Endothelial cell of umbilical vein (primary cell): ENCODE data around the gene CD44. TPM values are rescaled to one million over a fixed set of nuclear protein-coding genes. Genes with fewer than 3 reads are reported as not detected.
A peak's percentile ranks its signal among the peaks of the same experiment; 100 is the strongest.

Experiments
- BruUV-seq: library from RNA; stranded (reverse); fragments of 400-500 nt; replicated peaks from 2 replicates; lab custom pipeline; 2021; lab: Mats Ljungman, UMichigan
- CTCF ChIA-PET: fragments of 300-600, 350-600 bp; sonication (Branson Sonifier 250); formaldehyde crosslinking; loops from one replicate; lab custom pipeline; 2021; ENCODE audit warnings: antibody characterized with exemption, inconsistent platforms; lab: Charles Lee
- POLR2A ChIA-PET: fragments of 300-600, 350-600 bp; sonication (Branson Sonifier 250); formaldehyde crosslinking; loops from one replicate; lab custom pipeline; 2021; ENCODE audit warnings: antibody characterized with exemption, inconsistent platforms; lab: Charles Lee
- DNase-seq: peaks from one replicate; pipeline ENCODE4 v3.0.0-alpha.2; 2011; ENCODE audit warnings: low read depth, low spot score
- FAIRE-seq: peaks from 2 replicates; lab custom pipeline; 2011; peaks lifted over from hg19 to GRCh38; lab: Jason Lieb, UNC
- H2AFZ ChIP-seq: 2 replicates; pipeline ENCODE4 v1.6.0; 2012; ENCODE audit warnings: low read depth, low read length, control low read depth, inconsistent platforms
- H3K27ac ChIP-seq: 2 replicates; pipeline ENCODE4 v1.5.1; 2011; ENCODE audit warnings: low read depth, mild to moderate bottlenecking, control low read depth, low read length, moderate library complexity; ENCODE audit not compliant: insufficient read depth
- H3K27me3 ChIP-seq, 2 experiments: 2 replicates each; pipeline versions ENCODE4 v1.6.0 to v1.6.1; 2011; ENCODE audit warnings: low read length in 2 of 2, mixed read lengths in 1 of 2; ENCODE audit not compliant: control insufficient read depth in 2 of 2, insufficient read depth in 2 of 2
- H3K36me3 ChIP-seq, 2 experiments: 2 replicates in 1 of 2; 3 replicates in 1 of 2; pipeline ENCODE4 v1.5.1; 2011; ENCODE audit warnings: low read length in 2 of 2, mild to moderate bottlenecking in 1 of 2, moderate library complexity in 1 of 2; ENCODE audit not compliant: control insufficient read depth in 2 of 2, insufficient read depth in 2 of 2; ENCODE audit errors: extremely low read depth in 1 of 2
- H3K4me1 ChIP-seq: 3 replicates; pipeline ENCODE4 v1.5.1; 2011; ENCODE audit warnings: mild to moderate bottlenecking, low read length; ENCODE audit not compliant: control insufficient read depth, insufficient read depth; ENCODE audit errors: extremely low read depth
- H3K4me2 ChIP-seq: 2 replicates; pipeline ENCODE4 v1.6.1; 2011; ENCODE audit warnings: low read length, control low read depth, mixed read lengths; ENCODE audit not compliant: insufficient read depth
- H3K4me3 ChIP-seq, 3 experiments: fragments of 200-600 bp in 1 of 3; sonication (generic), shearing (Covaris generic) in 1 of 3; replicated peaks in 1 of 3; 2 replicates each; pipeline ENCODE4 v1.5.1; 2011 to 2016; ENCODE audit warnings: control low read depth in 3 of 3, low read length in 3 of 3, mild to moderate bottlenecking in 2 of 3, inconsistent platforms in 1 of 3, low read depth in 1 of 3, moderate library complexity in 1 of 3; ENCODE audit not compliant: insufficient read depth in 1 of 3
- H3K79me2 ChIP-seq: 2 replicates; pipeline ENCODE4 v1.6.0; 2012; ENCODE audit warnings: low read length, inconsistent platforms; ENCODE audit not compliant: control insufficient read depth, insufficient read depth
- H3K9ac ChIP-seq: replicated peaks from 2 replicates; pipeline ENCODE3; 2011; ENCODE audit warnings: low read length, control low read depth; ENCODE audit not compliant: insufficient read depth; ENCODE audit errors: extremely low read depth
- H3K9me1 ChIP-seq: replicated peaks from 3 replicates; pipeline ENCODE4 v1.6.0; 2011; ENCODE audit warnings: mild to moderate bottlenecking, low read length; ENCODE audit not compliant: control insufficient read depth, insufficient read depth; ENCODE audit errors: extremely low read depth
- H3K9me3 ChIP-seq: replicated peaks from 2 replicates; pipeline ENCODE4 v1.5.1; 2012; ENCODE audit warnings: low read length, inconsistent platforms; ENCODE audit not compliant: control insufficient read depth, insufficient read depth
- H4K20me1 ChIP-seq: replicated peaks from 2 replicates; pipeline ENCODE3; 2011; ENCODE audit warnings: mild to moderate bottlenecking, low read length; ENCODE audit not compliant: control insufficient read depth, insufficient read depth; ENCODE audit errors: extremely low read depth
- CTCF ChIP-seq, 2 donors: IDR thresholded peaks; 1 replicate in 1 of 2; 2 replicates in 1 of 2; pipeline ENCODE4 v1.5.1; 2011; ENCODE audit warnings: low read length in 2 of 2, mild to moderate bottlenecking in 2 of 2, moderate library complexity in 2 of 2, control low read depth in 1 of 2, inconsistent platforms in 1 of 2, low read depth in 1 of 2; ENCODE audit not compliant: insufficient read depth in 1 of 2; ENCODE audit errors: extremely low read depth in 1 of 2
- EZH2 ChIP-seq: IDR thresholded peaks from 2 replicates; pipeline ENCODE4 v1.6.1; 2012; ENCODE audit warnings: borderline replicate concordance, low read depth, mild to moderate bottlenecking, moderate library complexity, low read length, inconsistent platforms; ENCODE audit not compliant: severe bottlenecking
- FOS ChIP-seq: IDR thresholded peaks from 2 replicates; pipeline ENCODE4 v1.6.1; 2011; ENCODE audit warnings: mild to moderate bottlenecking, low read length, moderate library complexity, borderline replicate concordance; ENCODE audit not compliant: insufficient read depth
- GATA2 ChIP-seq: IDR thresholded peaks from 2 replicates; pipeline ENCODE4 v1.7.0; 2011; ENCODE audit warnings: low read depth, mild to moderate bottlenecking, moderate library complexity, mixed read lengths, low read length; ENCODE audit not compliant: insufficient read length, insufficient read depth
- JUN ChIP-seq: IDR thresholded peaks from 2 replicates; pipeline ENCODE4 v1.6.1; 2011; ENCODE audit warnings: borderline replicate concordance, low read depth; ENCODE audit not compliant: insufficient read length, insufficient read depth
- MAX ChIP-seq: IDR thresholded peaks from 2 replicates; pipeline ENCODE4 v1.6.1; 2011; ENCODE audit not compliant: insufficient read depth, insufficient read length
- MYC ChIP-seq: IDR thresholded peaks from one replicate; pipeline ENCODE4 v1.6.1; 2011; ENCODE audit warnings: mild to moderate bottlenecking, low read depth, low read length
- POLR2A ChIP-seq: IDR thresholded peaks from 2 replicates; pipeline ENCODE4 v1.6.1; 2012; ENCODE audit warnings: low read depth, mild to moderate bottlenecking, control low read depth, low read length
- POLR2AphosphoS5 ChIP-seq: IDR thresholded peaks from 2 replicates; pipeline ENCODE4 v1.6.1; 2012; ENCODE audit warnings: low read depth, mild to moderate bottlenecking, control low read depth, low read length, moderate library complexity; ENCODE audit not compliant: insufficient read depth
- dilution Hi-C: fragments of 300-500 bp; cut with MboI; formaldehyde crosslinking; loops from one replicate; pipeline ENCODE4 v1.15.0; 2019; ENCODE audit warnings: low sequenced_read_pairs; ENCODE audit not compliant: extremely low pct_ligation_motif_present
- intact Hi-C: fragments of 100-400 bp; cut with micrococcal nuclease; formaldehyde crosslinking; loops from one replicate; pipeline ENCODE4 v1.10.0; 2022
- polyA plus RNA-seq, 4 experiments: library from polyadenylated mRNA; depleted of rRNA in 3 of 4; stranded (reverse) in 3 of 4; unstranded in 1 of 4; fragments of >200 nt; gene quantifications; 2 replicates each; pipeline versions ENCODE4 v1.2.1 to v1.2.3, GENCODE V29; 2011 to 2012; ENCODE audit warnings: missing spikeins in 1 of 4
- total RNA-seq: library from RNA; stranded (reverse); gene quantifications from 2 replicates; pipeline ENCODE4 v1.2.3, GENCODE V29; 2021

CD44 gene
- total and polyA plus RNA-seq, 2 donors (not counting 3 experiments of a cell fraction or from before 2014, with no cell fraction given): 25.5 to 26.3 TPM

- CTCF ChIA-PET: no interaction called here
- H3K4me1 ChIP-seq: peaks cover 25% of the 10 kb centered on the region
Observed at GRCh38 chr11:35144136-35144741, 5.3 kb downstream of the CD44 start.

GRCh38 chr11:35144806-35145205, 5.8 kb downstream of the CD44 start:
- H3K4me1 ChIP-seq: peaks cover 25% of the 10 kb centered on the region
- peaks cover 0 to 3% of the 10 kb centered on the region in 2 experiments for H3K27me3 ChIP-seq
- DNase-seq (no peak), FAIRE-seq (no peak)
- TF ChIP-seq FOS (no peak), POLR2A (no peak), MAX (no peak), MYC (no peak), EZH2 (no peak), JUN (no peak), CTCF (IDR thresholded peaks at IDR 0.05; ENCODE audit: extremely low read depth in 1 of 2, insufficient read depth in 1 of 2, low read depth in 1 of 2, low read length in 2 of 2) (no peak), POLR2AphosphoS5 (no peak), GATA2 (no peak)
- no peak overlapping the region for H3K4me3 ChIP-seq
- intact Hi-C loops (loop anchor here (5.0 kb wide), 1 partner anchor 218 kb away; no protein-coding TSS in a partner anchor), dilution Hi-C loops (no loop called here)
- no peaks in the 10 kb centered on the region for H3K9me3 ChIP-seq
- BruUV-seq: no TSS peak
- no peaks in the 10 kb centered on the region for H4K20me1 ChIP-seq
- no peak overlapping the region for H2AFZ ChIP-seq
- H3K27ac ChIP-seq: no peak overlapping the region
- peaks cover 97% of the 10 kb centered on the region for H3K79me2 ChIP-seq
- ChIA-PET CTCF (no interaction called here), POLR2A (no interaction called here)
- H3K36me3 ChIP-seq: no peaks in the 10 kb centered on the region
- H3K9ac ChIP-seq: no peak overlapping the region
- no peak overlapping the region for H3K4me2 ChIP-seq
- no peaks in the 10 kb centered on the region for H3K9me1 ChIP-seq

More at GRCh38 chr11:35144136-35144741, 5.3 kb downstream of the CD44 start:
- Histone ChIP-seq H3K36me3 (no peaks in the 10 kb centered on the region), H3K9me3 (no peaks in the 10 kb centered on the region), H3K4me3 (no peak overlapping the region), H3K27ac (no peak overlapping the region), H3K9me1 (no peaks in the 10 kb centered on the region), H3K79me2 (peaks cover 97% of the 10 kb centered on the region), H4K20me1 (no peaks in the 10 kb centered on the region), H3K4me2 (no peak overlapping the region), H3K9ac (no peak overlapping the region), H2AFZ (no peak overlapping the region), H3K27me3 (peaks cover 0 to 5% of the 10 kb centered on the region in 2 experiments)
- DNase-seq (no peak), FAIRE-seq (peak; percentile 8)
- intact Hi-C loops (loop anchor here (5.0 kb wide), 1 partner anchor 217 kb away; no protein-coding TSS in a partner anchor), dilution Hi-C loops (no loop called here)
- POLR2A ChIA-PET: no interaction called here
- BruUV-seq: no TSS peak
- TF ChIP-seq MAX: no peak
- TF ChIP-seq MYC: no peak
- TF ChIP-seq JUN: no peak
- TF ChIP-seq POLR2A: no peak
- no peak for TF ChIP-seq EZH2
